GM10248 (cell line): ENCODE results near the gene BMP8B.

ENCODE experiments used
- CTCF ChIA-PET: fragments of 300-600 bp; sonication (Branson Sonifier 250); formaldehyde crosslinking; extraction: SDS; loops from one replicate; lab custom pipeline; 2021; ENCODE audit warnings: antibody characterized with exemption; lab: Yijun Ruan, JAX
- POLR2A ChIA-PET: fragments of 350-650 bp; sonication (Branson Sonifier 250); formaldehyde crosslinking; extraction: SDS; loops from one replicate; lab custom pipeline; 2020; ENCODE audit warnings: antibody characterized with exemption; lab: Yijun Ruan, JAX
- DNase-seq: peaks from one replicate; pipeline ENCODE4 v3.0.0; 2012; ENCODE audit errors: extremely low spot score
- CTCF ChIP-seq: IDR thresholded peaks from 2 replicates; pipeline ENCODE4 v1.5.1; 2012; ENCODE audit warnings: mild to moderate bottlenecking, low read depth; ENCODE audit errors: extremely low read depth, missing control alignments, control extremely low read depth

BMP8B gene

GRCh38 chr1:39758556-39759435 is 29.9 kb downstream of the BMP8B start:
- ChIA-PET CTCF (no interaction called here), POLR2A (no interaction called here)
- no peak for TF ChIP-seq CTCF
- no peak for DNase-seq

GRCh38 chr1:39757501-39757900 is 31.2 kb downstream of the BMP8B start:
- no peak for TF ChIP-seq CTCF
- CTCF ChIA-PET, result no interaction called here
- POLR2A ChIA-PET, result no interaction called here
- no peak for DNase-seq

- no peak for TF ChIP-seq CTCF
- ChIA-PET CTCF (interaction anchor here (1.0 to 1.4 kb wide), 2 partner anchors 103 to 217 kb away, joined by 3 read pairs; no protein-coding TSS in a partner anchor), POLR2A (interaction anchor here (0.6 kb wide), 1 partner anchor 682 kb away, joined by 5 read pairs; no protein-coding TSS in a partner anchor)
- DNase-seq, result no peak
Observed at GRCh38 chr1:39755965-39756659, 32.6 kb downstream of the BMP8B start.

GRCh38 chr1:39754906-39755504 is 33.7 kb downstream of the BMP8B start:
- CTCF ChIA-PET, result interaction anchor here (0.7 to 1.5 kb wide), 6 partner anchors 11 to 219 kb away, joined by 3 to 4 read pairs (median 3); no protein-coding TSS in a partner anchor
- DNase-seq, result no peak
- TF ChIP-seq CTCF, result no peak
- POLR2A ChIA-PET, result interaction anchor here (0.6 to 1.1 kb wide), 2 partner anchors 9 to 681 kb away, joined by 3 to 5 read pairs; no protein-coding TSS in a partner anchor

- TF ChIP-seq CTCF, result no peak
- no peak for DNase-seq
- ChIA-PET CTCF (interaction anchor here (1.5 kb wide), 1 partner anchor 10 kb away, joined by 4 read pairs; no protein-coding TSS in a partner anchor), POLR2A (no interaction called here)
Observed at GRCh38 chr1:39754026-39754570, 34.6 kb downstream of the BMP8B start.
